KOPT-K1 (cell line): ENCODE results near the gene STAT1.

ENCODE experiments used
- H3K27ac ChIP-seq: fragments of 200-600 bp; sonication (generic); 2 replicates; pipeline ENCODE4 v1.5.1; 2016; ENCODE audit warnings: antibody characterized with exemption, mild to moderate bottlenecking, low read depth, low read length; ENCODE audit not compliant: poor library complexity, severe bottlenecking
- H3K36me3 ChIP-seq: fragments of 200-600 bp; sonication (generic); 2 replicates; pipeline ENCODE4 v1.5.1; 2017; ENCODE audit warnings: antibody characterized with exemption, mild to moderate bottlenecking, low read length, moderate library complexity; ENCODE audit not compliant: insufficient read depth
- H3K9me3 ChIP-seq: fragments of 200-600 bp; sonication (generic); 2 replicates; pipeline ENCODE4 v1.5.1; 2017; ENCODE audit warnings: antibody characterized with exemption, low read length, mild to moderate bottlenecking; ENCODE audit not compliant: insufficient read depth, poor library complexity, severe bottlenecking

STAT1 gene

DNA sequence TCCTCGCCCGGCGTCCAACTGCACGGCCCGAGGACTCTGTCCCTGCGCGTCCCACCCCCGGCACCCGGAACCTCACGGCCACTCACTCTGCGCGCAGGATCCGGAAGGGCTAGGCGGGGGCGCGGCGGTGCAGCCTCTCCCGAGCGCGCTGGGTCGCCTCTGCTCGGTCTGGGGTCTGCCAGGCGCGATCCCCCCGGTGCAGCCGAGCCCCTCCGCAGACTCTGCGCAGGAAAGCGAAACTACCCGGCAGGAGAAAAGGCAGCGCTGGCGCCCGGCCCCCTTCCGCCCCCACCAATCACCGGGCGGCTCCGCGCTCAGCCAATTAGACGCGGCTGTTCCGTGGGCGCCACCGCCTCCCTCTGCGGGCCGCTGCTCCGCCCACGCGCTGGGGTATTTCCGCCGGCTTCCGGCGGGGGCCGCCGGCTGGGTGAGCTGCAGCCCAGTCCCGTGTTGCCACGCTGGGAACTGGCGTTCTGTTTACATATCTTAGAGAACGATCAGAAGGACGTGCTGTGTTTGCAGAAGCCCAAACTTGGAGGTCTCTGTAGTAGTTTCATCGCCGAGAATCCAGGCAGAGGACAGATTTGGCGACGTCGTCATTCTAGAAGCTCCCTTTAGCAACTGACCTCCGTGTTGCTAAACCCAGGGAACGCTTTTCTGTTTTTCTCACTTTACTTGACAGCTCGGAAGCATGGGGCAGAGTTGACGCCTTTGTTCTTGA is at the start of gene STAT1:
Gene STAT1, minus strand, starts transcription at position 240 of the 721 bp plus-strand sequence. CDS start 4,168 bp downstream, outside the sequence.
- peaks cover 36% of the 10 kb centered on the region for H3K36me3 ChIP-seq
- peak within 1 kb of the TSS; percentile 82 for H3K27ac ChIP-seq
- H3K9me3 ChIP-seq, result no peaks in the 10 kb centered on the region

DNA sequence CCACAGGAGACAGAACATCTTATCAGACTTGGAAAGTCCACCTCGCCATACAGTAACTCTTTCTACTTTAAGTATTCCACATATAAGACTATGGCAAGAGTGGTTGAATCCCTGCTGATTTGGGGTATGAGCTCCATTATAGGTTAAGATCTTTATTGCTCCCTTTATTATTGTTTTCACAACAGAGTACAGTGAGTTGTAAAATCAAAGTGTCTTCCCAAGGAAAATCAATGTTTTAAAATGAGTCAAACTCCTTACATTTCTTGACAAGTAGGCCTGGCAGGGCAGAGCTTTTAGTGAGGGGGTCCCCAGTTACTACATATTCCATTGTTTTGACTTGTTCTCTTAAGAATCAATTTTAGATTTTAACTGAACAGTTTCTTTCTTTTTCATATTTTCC is 49.6 kb upstream of the STAT1 start:
- Histone ChIP-seq H3K9me3 (no peaks in the 10 kb centered on the region), H3K27ac (peak overlapping the region; percentile 95), H3K36me3 (no peaks in the 10 kb centered on the region)

DNA sequence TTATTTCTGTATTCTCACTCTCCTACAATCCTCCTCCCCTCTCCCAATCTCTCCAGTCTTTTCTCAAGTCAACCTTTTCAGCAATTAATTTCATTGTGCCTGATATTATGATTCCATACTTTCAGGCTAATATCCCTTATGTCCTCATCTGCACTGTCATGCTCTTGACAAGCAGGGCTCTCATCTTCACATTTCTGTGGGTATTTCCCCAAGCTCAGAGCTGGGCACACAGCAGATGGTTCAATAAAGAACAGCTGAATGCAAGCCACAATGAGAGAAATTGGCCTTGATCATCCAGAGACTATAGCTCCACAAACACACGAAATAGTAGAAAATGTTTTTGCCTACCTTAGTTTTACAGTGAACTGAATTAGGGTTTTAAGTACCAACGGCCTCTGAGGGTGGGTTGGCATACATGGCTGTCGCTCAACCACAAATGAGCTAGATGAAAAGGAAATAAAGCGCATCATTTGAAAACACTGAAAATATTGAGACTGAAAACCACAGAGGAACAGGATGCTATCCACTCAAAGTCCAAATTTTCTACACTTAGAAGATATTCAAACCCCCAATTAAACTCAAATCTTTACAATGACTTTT is 47.5 kb upstream of the STAT1 start:
- peak overlapping the region; percentile 95 for H3K27ac ChIP-seq
- no peaks in the 10 kb centered on the region for H3K9me3 ChIP-seq
- no peaks in the 10 kb centered on the region for H3K36me3 ChIP-seq

DNA sequence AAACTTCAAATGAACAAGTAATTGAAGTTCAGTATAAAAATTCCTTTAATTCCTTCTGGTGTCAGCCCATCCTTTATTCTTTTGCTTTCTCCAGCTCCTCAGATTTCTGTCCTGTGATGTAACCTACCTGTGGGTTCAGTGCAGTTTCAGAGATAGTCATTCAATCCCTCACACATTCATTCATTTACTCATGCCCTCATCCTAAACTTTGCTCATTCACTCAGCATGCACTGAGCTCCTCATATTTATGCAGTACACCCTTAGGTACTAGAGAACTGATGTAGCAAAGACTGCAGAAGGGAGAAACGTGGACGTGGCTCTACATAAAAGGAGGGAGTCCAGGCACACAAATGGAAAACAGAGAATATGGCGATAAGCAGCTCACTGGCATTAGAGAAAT is 45.3 kb upstream of the STAT1 start:
- Histone ChIP-seq H3K36me3 (no peaks in the 10 kb centered on the region), H3K27ac (peak overlapping the region; percentile 19), H3K9me3 (no peaks in the 10 kb centered on the region)

DNA sequence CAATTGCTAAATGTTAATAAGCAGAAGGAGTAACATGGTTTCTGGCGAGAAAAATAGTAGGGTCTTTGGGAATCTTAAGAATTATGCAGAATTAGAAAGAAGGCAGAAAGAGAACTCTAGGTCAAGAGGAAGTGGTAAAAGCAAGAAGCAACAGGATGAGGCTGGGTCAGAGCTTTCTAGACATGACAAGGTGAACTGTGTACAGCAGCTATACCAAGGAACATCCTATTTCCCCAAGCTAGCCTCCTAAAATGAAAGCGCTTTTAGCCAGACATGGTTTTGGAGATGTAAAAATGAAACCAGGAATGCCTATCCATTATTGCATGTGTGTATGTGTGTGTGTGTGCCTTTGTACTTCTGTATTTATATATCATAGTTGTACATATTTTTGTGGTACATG is 42.3 kb upstream of the STAT1 start:
- H3K36me3 ChIP-seq, result no peaks in the 10 kb centered on the region
- peak overlapping the region; percentile 51 for H3K27ac ChIP-seq
- no peaks in the 10 kb centered on the region for H3K9me3 ChIP-seq

DNA sequence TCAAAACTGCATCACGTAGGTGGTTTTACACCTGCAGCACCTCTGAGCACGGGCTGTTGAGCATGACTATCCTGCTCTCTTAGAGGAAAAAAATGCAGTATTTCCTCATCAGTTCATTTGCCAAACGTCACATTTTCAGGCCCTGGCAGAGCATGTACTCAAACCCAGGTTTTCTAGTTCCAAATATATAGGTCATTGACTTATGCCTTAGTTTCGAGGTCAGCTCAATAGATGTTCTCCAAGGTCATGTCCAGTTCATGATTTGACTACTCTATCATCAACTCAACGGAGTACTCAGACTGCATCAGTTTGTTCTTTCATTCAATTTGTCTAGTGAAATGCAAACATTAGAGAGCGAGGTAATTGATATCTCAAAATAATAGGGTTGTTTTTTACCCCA is 39.3 kb upstream of the STAT1 start:
- Histone ChIP-seq H3K27ac (no peak overlapping the region), H3K36me3 (no peaks in the 10 kb centered on the region), H3K9me3 (no peaks in the 10 kb centered on the region)

DNA sequence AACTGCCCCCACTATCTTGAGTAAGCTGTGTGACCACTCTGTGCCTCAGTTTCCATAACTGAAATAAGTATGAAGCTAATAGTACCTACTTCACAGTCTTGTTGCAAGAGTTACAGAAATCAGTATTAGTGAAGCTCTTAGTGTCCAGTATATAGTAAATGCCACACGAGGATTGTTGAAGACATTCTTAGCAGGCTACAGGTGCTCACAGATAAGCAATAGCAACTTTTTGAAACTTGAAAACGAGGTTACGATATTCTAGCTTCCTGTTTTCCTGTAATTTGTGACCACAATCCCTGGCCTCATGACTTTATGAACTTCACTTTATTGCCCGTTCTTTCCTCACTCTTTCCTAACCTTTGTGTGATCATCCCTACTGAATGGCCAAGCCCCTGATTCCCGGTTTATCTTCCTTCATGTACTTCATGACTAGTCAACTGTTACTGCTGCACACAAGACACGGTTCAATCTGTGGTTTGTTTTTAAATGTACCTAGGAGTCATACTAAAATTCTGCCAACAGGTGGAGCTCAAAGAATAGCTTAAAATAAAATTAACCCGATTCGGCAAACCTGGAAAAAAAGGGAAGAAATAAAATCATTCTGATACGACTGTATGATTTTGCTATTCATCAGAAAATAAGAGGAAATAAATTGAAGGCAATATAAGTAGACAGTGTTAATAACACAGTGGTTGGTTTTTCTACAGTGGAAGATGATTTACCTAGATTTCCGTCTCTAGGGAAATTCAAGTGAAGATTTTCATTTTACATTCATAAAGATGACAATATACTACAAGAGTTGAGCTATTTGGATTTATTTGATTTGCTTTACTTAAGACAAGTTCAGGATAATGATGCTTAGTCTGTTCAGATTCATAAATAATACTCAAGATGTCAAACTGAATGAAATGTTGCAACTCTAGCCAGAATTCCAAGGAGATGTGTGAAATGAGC is 38.1 kb upstream of the STAT1 start:
- no peaks in the 10 kb centered on the region for H3K9me3 ChIP-seq
- H3K36me3 ChIP-seq, result no peaks in the 10 kb centered on the region
- peak overlapping the region; percentile 45 for H3K27ac ChIP-seq

DNA sequence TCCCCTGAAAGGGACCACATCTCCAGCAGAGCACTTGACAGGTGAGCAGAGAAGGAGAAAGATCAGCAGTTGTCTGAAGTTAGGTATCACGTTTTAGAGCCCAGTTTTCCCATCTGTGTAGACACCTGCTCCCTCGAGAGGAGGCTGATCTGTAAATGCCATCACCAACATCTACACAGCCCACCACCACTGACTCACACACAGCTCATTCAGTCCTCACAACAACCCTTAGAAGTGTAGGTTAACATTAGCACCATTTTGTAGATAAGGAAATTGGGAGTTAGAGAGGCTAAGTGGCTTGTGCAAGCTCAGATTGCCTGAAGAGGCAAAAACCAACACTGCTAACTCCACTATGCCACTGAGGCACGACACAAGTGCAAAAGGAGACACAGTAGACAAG is 37.2 kb upstream of the STAT1 start:
- Histone ChIP-seq H3K9me3 (no peaks in the 10 kb centered on the region), H3K36me3 (no peaks in the 10 kb centered on the region), H3K27ac (peak overlapping the region; percentile 45)

DNA sequence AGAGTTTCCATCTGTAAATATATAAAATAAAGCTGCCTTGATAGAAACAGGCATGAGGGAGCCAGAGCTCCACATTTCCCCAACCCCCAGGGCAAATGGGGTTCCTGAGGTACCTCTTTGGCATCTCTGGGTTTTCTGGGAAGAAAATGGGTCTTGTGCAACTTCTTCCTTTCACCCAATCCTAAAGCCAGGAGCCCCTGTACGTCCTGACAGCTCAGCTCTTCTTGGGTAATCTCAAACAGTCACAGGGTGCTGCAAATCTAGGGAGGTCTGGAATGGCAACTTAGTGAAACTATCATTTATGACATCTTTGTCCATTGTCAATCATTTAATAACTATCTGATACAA is 36.6 kb upstream of the STAT1 start:
- Histone ChIP-seq H3K9me3 (no peaks in the 10 kb centered on the region), H3K36me3 (no peaks in the 10 kb centered on the region), H3K27ac (no peak overlapping the region)

DNA sequence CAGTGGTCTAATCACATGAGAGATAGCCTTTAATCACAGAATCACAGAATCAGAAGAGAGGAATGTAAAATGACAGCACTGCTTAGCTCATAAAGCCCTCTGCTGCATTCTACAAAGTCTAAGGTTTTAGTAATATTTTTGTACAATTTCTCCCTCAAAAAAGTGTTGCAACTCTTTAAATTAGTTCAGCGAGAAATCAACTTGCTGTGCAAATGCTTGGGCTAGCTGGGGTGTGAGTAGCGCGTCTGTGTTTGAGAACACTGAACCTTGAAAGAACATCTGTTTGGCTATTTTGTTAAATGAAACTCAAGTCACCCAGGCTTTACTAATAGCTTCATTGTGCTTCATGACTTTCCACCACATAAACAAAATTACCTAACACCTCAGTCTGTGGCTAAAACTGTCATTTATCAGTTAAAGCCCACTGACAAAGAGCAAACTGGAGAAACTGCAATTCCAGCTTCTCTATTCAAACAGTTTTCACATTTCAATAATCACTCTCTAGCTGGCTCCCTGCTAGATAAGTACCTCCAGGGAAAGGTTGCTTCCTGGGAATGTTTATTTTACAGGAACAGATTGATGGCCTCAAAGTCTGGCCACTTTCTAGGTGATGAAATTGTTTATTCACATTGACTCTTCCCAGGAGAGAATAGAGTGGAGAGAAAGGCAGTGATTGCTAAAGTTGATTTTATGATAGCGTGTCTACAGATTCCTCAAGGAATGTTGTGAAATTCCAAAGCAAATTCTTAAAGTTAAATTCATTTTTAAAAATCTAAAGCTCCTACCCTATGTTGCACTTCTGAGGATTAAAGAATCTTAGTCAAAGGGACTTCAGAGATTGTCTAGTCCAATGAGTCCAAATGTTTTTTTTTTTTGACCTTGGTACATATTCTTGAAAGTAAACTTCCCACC is 36.0 kb upstream of the STAT1 start:
- no peak overlapping the region for H3K27ac ChIP-seq

DNA sequence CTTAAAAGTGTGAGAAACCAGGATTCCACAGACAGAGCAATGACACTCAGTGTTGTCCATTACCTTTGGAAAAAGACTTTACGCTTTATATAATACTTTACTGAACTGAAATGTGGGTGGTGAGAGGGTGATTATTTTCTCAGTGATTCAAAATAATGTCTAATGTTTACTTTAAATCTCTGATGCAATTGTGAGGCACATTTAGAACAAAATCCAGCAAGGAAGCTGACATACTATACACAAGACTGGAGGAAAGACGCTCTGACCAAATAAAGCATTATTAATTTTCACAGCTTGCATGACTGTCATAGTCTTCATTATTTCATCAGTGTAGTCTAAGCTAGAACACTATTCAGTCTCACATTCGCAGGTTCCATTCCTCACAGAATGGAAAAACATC is 34.1 kb upstream of the STAT1 start:
- no peak overlapping the region for H3K27ac ChIP-seq
- peaks cover 10% of the 10 kb centered on the region for H3K9me3 ChIP-seq
- no peaks in the 10 kb centered on the region for H3K36me3 ChIP-seq

More for the DNA sequence above, 36.0 kb upstream of the STAT1 start:
- H3K36me3 ChIP-seq, result no peaks in the 10 kb centered on the region
- H3K9me3 ChIP-seq, result no peaks in the 10 kb centered on the region

DNA sequence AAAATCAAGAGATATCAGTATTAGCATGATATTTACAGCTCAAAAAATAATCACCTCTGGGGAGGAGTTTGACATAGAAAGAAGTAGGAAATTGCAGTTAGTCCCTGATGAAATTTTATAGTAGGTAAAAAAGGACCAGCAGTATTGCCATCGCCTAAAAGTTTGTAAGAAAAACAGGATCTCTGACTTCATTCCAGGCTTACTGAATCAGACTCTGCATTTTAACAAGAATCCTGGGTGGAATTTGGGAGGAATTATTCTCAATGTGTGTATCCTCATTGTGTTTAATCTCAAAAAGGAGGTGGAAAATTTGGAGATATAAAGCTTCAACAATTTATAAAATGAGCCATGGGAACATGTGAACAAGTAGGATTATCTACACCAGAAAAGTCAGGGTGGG is 31.2 kb upstream of the STAT1 start:
- no peak overlapping the region for H3K27ac ChIP-seq
- H3K9me3 ChIP-seq, result peaks cover 10% of the 10 kb centered on the region

DNA sequence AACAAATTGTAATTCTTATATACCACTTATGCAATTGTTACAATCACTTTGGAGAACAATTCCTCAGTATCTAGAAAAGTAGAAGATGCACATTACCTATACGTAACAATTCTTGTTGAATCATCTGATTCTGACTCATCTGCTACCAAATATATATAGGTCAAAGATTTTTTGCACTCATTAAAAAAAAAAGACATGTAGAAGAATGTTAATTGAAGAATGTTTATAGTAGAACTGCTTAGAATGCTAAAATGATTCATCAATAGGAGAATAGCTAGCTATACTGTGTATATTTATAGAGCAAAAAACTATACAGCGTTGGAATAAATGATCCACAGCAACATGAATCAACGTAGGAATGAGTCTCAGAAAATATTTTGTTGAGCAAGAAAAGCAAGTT is 29.5 kb upstream of the STAT1 start:
- Histone ChIP-seq H3K9me3 (peaks cover 10% of the 10 kb centered on the region), H3K27ac (no peak overlapping the region), H3K36me3 (no peaks in the 10 kb centered on the region)

More for the DNA sequence above, 31.2 kb upstream of the STAT1 start:
- no peaks in the 10 kb centered on the region for H3K36me3 ChIP-seq

DNA sequence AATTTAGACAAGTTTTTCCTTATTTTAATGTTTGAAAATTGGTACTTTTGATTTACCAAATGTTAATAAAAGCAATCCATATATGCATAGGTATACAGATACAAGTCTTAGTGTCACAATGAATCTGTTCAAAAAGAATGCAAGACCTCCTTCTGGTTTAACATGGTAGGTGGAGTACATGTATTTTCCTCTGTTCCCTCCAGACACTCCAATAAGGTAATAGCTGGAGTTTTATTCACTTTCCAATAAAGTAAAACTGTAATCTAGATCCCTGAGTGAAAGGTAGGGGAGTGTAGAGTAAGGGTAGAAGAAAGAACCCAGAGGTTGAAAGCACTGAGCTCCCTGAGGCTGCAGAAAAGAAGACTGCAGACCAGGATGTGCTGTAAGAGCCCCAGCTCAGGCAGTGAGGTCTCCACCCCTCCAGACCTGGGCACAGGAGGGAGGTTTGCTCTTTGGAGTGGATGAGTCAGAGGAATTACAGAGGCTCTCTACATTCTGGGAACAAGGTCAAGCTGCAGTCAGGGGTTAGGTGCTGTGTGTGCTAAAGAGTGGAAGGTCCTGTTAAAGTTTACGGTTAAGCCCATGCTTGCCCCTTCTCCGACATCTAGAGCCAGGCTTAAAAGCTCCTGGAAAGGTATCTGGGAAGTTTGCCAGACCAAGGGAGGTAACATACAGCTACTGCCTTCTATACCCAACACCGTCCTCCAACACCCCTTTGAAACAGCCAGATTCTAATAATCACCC is 27.6 kb upstream of the STAT1 start:
- Histone ChIP-seq H3K36me3 (no peaks in the 10 kb centered on the region), H3K27ac (no peak overlapping the region), H3K9me3 (peaks cover 10% of the 10 kb centered on the region)
